H9 (cell line): ENCODE results near the gene ARID5A. TPM values are rescaled to one million over a fixed set of nuclear protein-coding genes. Genes with fewer than 3 reads are reported as not detected.

ENCODE experiments used
- DNase-seq: peaks from one replicate; pipeline ENCODE4 v3.0.0-alpha.2; 2017
- H2AFZ ChIP-seq: one replicate; pipeline ENCODE4 v1.6.1; 2013; ENCODE audit warnings: mild to moderate bottlenecking, low read length, control low read depth, moderate library complexity
- H2AK5ac ChIP-seq: 2 replicates; pipeline ENCODE4 v1.6.1; 2013; ENCODE audit warnings: low read length, control low read depth, mixed read lengths; ENCODE audit not compliant: insufficient read length
- H2BK120ac ChIP-seq: one replicate; pipeline ENCODE4 v1.6.1; 2013; ENCODE audit warnings: low read depth, mild to moderate bottlenecking, low read length, control low read depth, inconsistent platforms; ENCODE audit not compliant: poor library complexity, severe bottlenecking
- H2BK12ac ChIP-seq: 2 replicates; pipeline ENCODE4 v1.6.1; 2013; ENCODE audit warnings: low read length, control low read depth, mixed read lengths, low read depth; ENCODE audit not compliant: insufficient read length
- H2BK15ac ChIP-seq: 2 replicates; pipeline ENCODE4 v1.6.1; 2013; ENCODE audit warnings: low read depth, low read length, control low read depth
- H2BK20ac ChIP-seq: one replicate; pipeline ENCODE4 v1.6.1; 2013; ENCODE audit warnings: low read depth, mild to moderate bottlenecking, low read length, control low read depth, inconsistent platforms; ENCODE audit not compliant: poor library complexity, severe bottlenecking
- H2BK5ac ChIP-seq: 2 replicates; pipeline ENCODE4 v1.6.1; 2013; ENCODE audit warnings: low read length, control low read depth, mixed read lengths; ENCODE audit not compliant: insufficient read length
- H3K14ac ChIP-seq: 2 replicates; pipeline ENCODE4 v1.6.1; 2013; ENCODE audit warnings: low read length, control low read depth; ENCODE audit not compliant: insufficient read depth
- H3K18ac ChIP-seq: 2 replicates; pipeline ENCODE4 v1.6.1; 2013; ENCODE audit warnings: low read depth, mild to moderate bottlenecking, mixed read lengths, low read length, control low read depth; ENCODE audit not compliant: insufficient read length
- H3K23ac ChIP-seq: 2 replicates; pipeline ENCODE4 v1.6.1; 2013; ENCODE audit warnings: low read length, control low read depth, mixed read lengths, low read depth; ENCODE audit not compliant: insufficient read length
- H3K23me2 ChIP-seq: 2 replicates; pipeline ENCODE4 v1.6.1; 2013; ENCODE audit warnings: low read depth, mild to moderate bottlenecking, mixed read lengths, low read length, control low read depth; ENCODE audit not compliant: insufficient read length, poor library complexity, severe bottlenecking
- H3K27ac ChIP-seq: 2 replicates; pipeline ENCODE4 v1.5.1; 2013; ENCODE audit warnings: low read length, control low read depth, mixed read lengths, low read depth; ENCODE audit not compliant: insufficient read length
- H3K27me3 ChIP-seq: 2 replicates; pipeline ENCODE4 v1.6.1; 2013; ENCODE audit warnings: low read length, control low read depth, inconsistent platforms; ENCODE audit not compliant: insufficient read depth
- H3K4ac ChIP-seq: 2 replicates; pipeline ENCODE4 v1.6.1; 2013; ENCODE audit warnings: low read depth, mild to moderate bottlenecking, control low read depth, inconsistent platforms, low read length, moderate library complexity
- H3K4me1 ChIP-seq: 2 replicates; pipeline ENCODE4 v1.6.1; 2013; ENCODE audit warnings: low read length, control low read depth, inconsistent platforms; ENCODE audit not compliant: insufficient read depth
- H3K4me2 ChIP-seq: 2 replicates; pipeline ENCODE4 v1.6.1; 2013; ENCODE audit warnings: low read length, control low read depth, mixed read lengths; ENCODE audit not compliant: insufficient read length, insufficient read depth
- H3K56ac ChIP-seq: 2 replicates; pipeline ENCODE4 v1.6.1; 2013; ENCODE audit warnings: low read depth, mild to moderate bottlenecking, mixed read lengths, low read length, control low read depth; ENCODE audit not compliant: insufficient read length
- H3K79me1 ChIP-seq: 2 replicates; pipeline ENCODE4 v1.6.1; 2013; ENCODE audit warnings: low read depth, mild to moderate bottlenecking, moderate library complexity, low read length, control low read depth, inconsistent platforms; ENCODE audit not compliant: insufficient read depth, poor library complexity, severe bottlenecking
- H3K79me2 ChIP-seq: 2 replicates; pipeline ENCODE4 v1.6.1; 2013; ENCODE audit warnings: low read length, control low read depth, inconsistent platforms; ENCODE audit not compliant: insufficient read depth
- H3K9ac ChIP-seq: 2 replicates; pipeline ENCODE4 v1.6.1; 2013; ENCODE audit warnings: low read length, control low read depth, mixed read lengths; ENCODE audit not compliant: insufficient read length; ENCODE audit errors: extremely low read depth
- H3K9me3 ChIP-seq: one replicate; pipeline ENCODE4 v1.6.1; 2013; ENCODE audit warnings: low read depth, low read length, inconsistent platforms; ENCODE audit not compliant: control insufficient read depth
- H3T11ph ChIP-seq: one replicate; pipeline ENCODE4 v1.6.1; 2013; ENCODE audit warnings: mild to moderate bottlenecking, low read length, control low read depth, inconsistent platforms
- H4K20me1 ChIP-seq: one replicate; pipeline ENCODE4 v1.6.1; 2013; ENCODE audit not compliant: control insufficient read depth, insufficient read length, insufficient read depth
- H4K5ac ChIP-seq: 2 replicates; pipeline ENCODE4 v1.6.1; 2013; ENCODE audit warnings: low read depth, mild to moderate bottlenecking, mixed read lengths, low read length, control low read depth; ENCODE audit not compliant: insufficient read length
- H4K8ac ChIP-seq: replicated peaks from 2 replicates; pipeline ENCODE4 v1.6.1; 2013; ENCODE audit warnings: low read length, control low read depth, mixed read lengths, low read depth; ENCODE audit not compliant: insufficient read length
- H4K91ac ChIP-seq: 2 replicates; pipeline ENCODE4 v1.6.1; 2013; ENCODE audit warnings: low read depth, mild to moderate bottlenecking, moderate library complexity, mixed read lengths, low read length, control low read depth; ENCODE audit not compliant: insufficient read length
- H3K27ac Mint-ChIP-seq, 3 experiments: 2 replicates in 2 of 3; 3 replicates in 1 of 3; pipeline ENCODE4 v1.8.0; 2020 to 2021; ENCODE audit warnings: mixed read lengths in 3 of 3, mild to moderate bottlenecking in 1 of 3, moderate library complexity in 1 of 3
- H3K27me3 Mint-ChIP-seq: 2 replicates; pipeline ENCODE4 v1.8.0; 2021; ENCODE audit warnings: low read depth, mild to moderate bottlenecking, moderate library complexity, mixed read lengths
- H3K36me3 Mint-ChIP-seq, 3 experiments: 2 replicates in 2 of 3; 3 replicates in 1 of 3; pipeline ENCODE4 v1.8.0; 2020 to 2021; ENCODE audit warnings: low read depth in 3 of 3, mixed read lengths in 3 of 3; ENCODE audit not compliant: insufficient read depth in 1 of 3
- H3K4me1 Mint-ChIP-seq, 2 experiments: 2 replicates each; pipeline ENCODE4 v1.8.0; 2020; ENCODE audit warnings: mixed read lengths in 2 of 2
- H3K4me3 Mint-ChIP-seq, 2 experiments: 2 replicates in 1 of 2; 3 replicates in 1 of 2; pipeline ENCODE4 v1.8.0; 2020 to 2021; ENCODE audit warnings: mild to moderate bottlenecking in 2 of 2, mixed read lengths in 2 of 2, moderate library complexity in 1 of 2
- H3K9me3 Mint-ChIP-seq, 2 experiments: 2 replicates in 1 of 2; 3 replicates in 1 of 2; pipeline ENCODE4 v1.8.0; 2020; ENCODE audit warnings: mild to moderate bottlenecking in 2 of 2, mixed read lengths in 2 of 2, moderate library complexity in 1 of 2
- CTCF ChIP-seq: fragments of 200-600 bp; sonication (generic); conservative IDR thresholded peaks from 3 replicates; pipeline ENCODE4 v1.8.0; 2021; ENCODE audit warnings: antibody characterized with exemption, mild to moderate bottlenecking
- WGBS: extraction: QIAGEN DNeasy Blood & Tissue Kit; methylation state at CpG from one replicate; pipeline ENCODE4 v1.1.7; 2013; ENCODE audit warnings: missing lambda C conversion rate, low lambda C conversion rate, mixed read lengths; ENCODE audit not compliant: insufficient read length; ENCODE audit errors: extremely low coverage; 5-methylcytosine and 5-hydroxymethylcytosine counted together
- total RNA-seq: library from RNA; stranded (reverse); gene quantifications from 2 replicates; pipeline ENCODE4 v1.2.1, GENCODE V29; 2021

The ARID5A gene
- total RNA-seq, 1 experiment from 2014 or later = 4.5 TPM

GRCh38 chr2:96591494-96591893 lies 54.9 kb downstream of the ARID5A start:
- no peaks in the 10 kb centered on the region for H3K9me3 Mint-ChIP-seq
- Histone ChIP-seq H3K27me3 (no peaks in the 10 kb centered on the region), H3K4ac (no peak overlapping the region), H2AFZ (no peak overlapping the region), H3T11ph (no peak overlapping the region), H3K14ac (no peak overlapping the region), H2BK20ac (no peak overlapping the region), H2BK12ac (no peak overlapping the region), H4K8ac (no peak overlapping the region), H3K79me2 (0 out of 2 replicates have a peak, but pooled peaks cover 1% of the 10 kb centered on the region), H3K56ac (no peak overlapping the region), H3K79me1 (no peaks in the 10 kb centered on the region), H3K4me1 (no peaks in the 10 kb centered on the region), H3K9ac (no peak overlapping the region), H2BK120ac (no peak overlapping the region), H4K5ac (no peak overlapping the region), H3K9me3 (no peaks in the 10 kb centered on the region), H4K20me1 (peaks cover 2% of the 10 kb centered on the region), H2BK5ac (no peak overlapping the region), H2AK5ac (no peak overlapping the region), H3K23ac (no peak overlapping the region), H3K27ac (no peak overlapping the region), H4K91ac (no peak overlapping the region), H3K18ac (no peak overlapping the region), H2BK15ac (no peak overlapping the region), H3K4me2 (no peak overlapping the region), H3K23me2 (no peaks in the 10 kb centered on the region)
- no peak overlapping the region for H3K27ac Mint-ChIP-seq
- peaks cover 21 to 41% (median 40%) of the 10 kb centered on the region in 3 experiments for H3K36me3 Mint-ChIP-seq
- no peaks in the 10 kb centered on the region for H3K27me3 Mint-ChIP-seq
- no peak for TF ChIP-seq CTCF
- WGBS = no CpG with 5 or more reads among the region's 3 CpGs
- no peak for DNase-seq
- H3K4me3 Mint-ChIP-seq = no peak overlapping the region
- peaks cover 8 to 11% of the 10 kb centered on the region in 2 experiments for H3K4me1 Mint-ChIP-seq
